DLD1 (cell line): ENCODE results near the gene HTT.

Experiments used
- in situ Hi-C: cut with HindIII; loops from 2 replicates; pipeline ENCODE4 v1.10.0; 2017; ENCODE audit warnings: low sequenced_read_pairs

The HTT gene

GRCh38 chr4:3196670-3197359, 122.3 kb downstream of the HTT start:
- in situ Hi-C loops = no loop called here

- in situ Hi-C loops = no loop called here
These were observed 123.1 kb downstream of the HTT start for GRCh38 chr4:3197366-3198105.

GRCh38 chr4:3198906-3199305, 124.4 kb downstream of the HTT start:
- in situ Hi-C loops = no loop called here

- in situ Hi-C loops = no loop called here
These were observed 125.4 kb downstream of the HTT start for GRCh38 chr4:3199653-3200422.

GRCh38 chr4:3200423-3201090, 126.1 kb downstream of the HTT start:
- in situ Hi-C loops = no loop called here

- in situ Hi-C loops = no loop called here
These were observed 127.5 kb downstream of the HTT start for GRCh38 chr4:3201718-3202702.

- in situ Hi-C loops = no loop called here
These were observed 128.6 kb downstream of the HTT start for GRCh38 chr4:3202836-3203820.

- in situ Hi-C loops = no loop called here
These were observed 129.5 kb downstream of the HTT start for GRCh38 chr4:3203971-3204431.

GRCh38 chr4:3205995-3206394, 131.5 kb downstream of the HTT start:
- in situ Hi-C loops = no loop called here

GRCh38 chr4:3206439-3207100, 132.1 kb downstream of the HTT start:
- in situ Hi-C loops = no loop called here

GRCh38 chr4:3207531-3208037, 133.1 kb downstream of the HTT start:
- in situ Hi-C loops = no loop called here

GRCh38 chr4:3208826-3209225, 134.3 kb downstream of the HTT start:
- in situ Hi-C loops = no loop called here

- in situ Hi-C loops = no loop called here
These were observed 135.3 kb downstream of the HTT start for GRCh38 chr4:3209551-3210325.

- in situ Hi-C loops = no loop called here
These were observed 136.0 kb downstream of the HTT start for GRCh38 chr4:3210467-3210866.

GRCh38 chr4:3211866-3212265, 137.4 kb downstream of the HTT start:
- in situ Hi-C loops = no loop called here

- in situ Hi-C loops = no loop called here
These were observed 138.1 kb downstream of the HTT start for GRCh38 chr4:3212391-3213105.

- in situ Hi-C loops = no loop called here
These were observed 138.6 kb downstream of the HTT start for GRCh38 chr4:3213106-3213425.
